Measurements from ENCODE around the gene RFX5.

Gene RFX5

GRCh38 chr1:151346769-151347522 is at the start of gene RFX5:
Gene RFX5 (minus strand): TSS chr1:151347252. CDS start chr1:151346320, 932 bp downstream.
- no peak for TF ChIP-seq CTCF (IDR thresholded peaks at IDR 0.05)

- no peak for TF ChIP-seq CTCF (IDR thresholded peaks at IDR 0.05)
Observed at GRCh38 chr1:151393583-151393982, 46.5 kb upstream of the RFX5 start.

GRCh38 chr1:151391079-151391563 is 44.1 kb upstream of the RFX5 start:
- no peak for TF ChIP-seq CTCF (IDR thresholded peaks at IDR 0.05)

GRCh38 chr1:151386002-151386401 is 39.0 kb upstream of the RFX5 start:
- TF ChIP-seq CTCF (IDR thresholded peaks at IDR 0.05), result no peak

GRCh38 chr1:151384584-151384983 is 37.5 kb upstream of the RFX5 start:
- no peak for TF ChIP-seq CTCF (IDR thresholded peaks at IDR 0.05)

- no peak for TF ChIP-seq CTCF (IDR thresholded peaks at IDR 0.05)
Observed at GRCh38 chr1:151377150-151377884, 30.3 kb upstream of the RFX5 start.

- TF ChIP-seq CTCF (IDR thresholded peaks at IDR 0.05), result no peak
Observed at GRCh38 chr1:151373196-151373595, 26.1 kb upstream of the RFX5 start.
